Gastroesophageal sphincter (tissue), 3 donors: ENCODE measurements around the gene PLPP3.

Source experiments
- POLR2A ChIP-seq, 2 donors: fragments of 450-650 bp; IDR thresholded peaks; one replicate each; pipeline ENCODE4 v1.6.1; 2017; ENCODE audit warnings: antibody characterized with exemption in 2 of 2, mild to moderate bottlenecking in 2 of 2, moderate library complexity in 1 of 2
- POLR2AphosphoS5 ChIP-seq: sonication (generic); formaldehyde crosslinking; IDR thresholded peaks from one replicate; pipeline ENCODE4 v1.6.1; 2017; ENCODE audit warnings: antibody characterized with exemption
- TF ChIP-seq, protein P1 (sequence below), 4 experiments: fragments of 200-600 bp in 2 of 4; fragments of 450-650 bp in 2 of 4; sonication (generic) in 1 of 4; IDR thresholded peaks; one replicate each; pipeline ENCODE4 v1.5.1; 2017 to 2019; ENCODE audit warnings: antibody characterized with exemption in 4 of 4, mild to moderate bottlenecking in 2 of 4, moderate library complexity in 2 of 4

DNA sequence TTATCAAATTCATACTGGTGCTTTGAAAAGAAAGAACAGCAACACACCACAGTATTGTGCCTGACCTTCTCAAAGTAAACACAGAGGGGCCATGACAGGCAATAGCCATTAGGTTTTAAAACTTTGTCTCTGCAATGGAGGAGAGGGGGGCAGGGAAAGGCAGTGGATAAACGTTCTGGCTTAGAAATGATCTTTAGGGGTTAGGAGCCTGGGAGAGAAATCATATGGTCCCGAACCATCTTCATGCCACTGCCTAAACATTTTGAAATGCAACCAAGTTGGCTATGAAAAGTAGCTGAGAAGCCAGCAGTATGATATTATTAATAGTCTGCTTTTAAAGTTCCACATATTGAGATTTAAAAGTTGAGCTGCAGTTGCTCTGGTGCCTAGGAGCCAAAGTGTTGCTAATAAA, 39.8 kb downstream of the PLPP3 start:
- TF ChIP-seq, protein P1, sequence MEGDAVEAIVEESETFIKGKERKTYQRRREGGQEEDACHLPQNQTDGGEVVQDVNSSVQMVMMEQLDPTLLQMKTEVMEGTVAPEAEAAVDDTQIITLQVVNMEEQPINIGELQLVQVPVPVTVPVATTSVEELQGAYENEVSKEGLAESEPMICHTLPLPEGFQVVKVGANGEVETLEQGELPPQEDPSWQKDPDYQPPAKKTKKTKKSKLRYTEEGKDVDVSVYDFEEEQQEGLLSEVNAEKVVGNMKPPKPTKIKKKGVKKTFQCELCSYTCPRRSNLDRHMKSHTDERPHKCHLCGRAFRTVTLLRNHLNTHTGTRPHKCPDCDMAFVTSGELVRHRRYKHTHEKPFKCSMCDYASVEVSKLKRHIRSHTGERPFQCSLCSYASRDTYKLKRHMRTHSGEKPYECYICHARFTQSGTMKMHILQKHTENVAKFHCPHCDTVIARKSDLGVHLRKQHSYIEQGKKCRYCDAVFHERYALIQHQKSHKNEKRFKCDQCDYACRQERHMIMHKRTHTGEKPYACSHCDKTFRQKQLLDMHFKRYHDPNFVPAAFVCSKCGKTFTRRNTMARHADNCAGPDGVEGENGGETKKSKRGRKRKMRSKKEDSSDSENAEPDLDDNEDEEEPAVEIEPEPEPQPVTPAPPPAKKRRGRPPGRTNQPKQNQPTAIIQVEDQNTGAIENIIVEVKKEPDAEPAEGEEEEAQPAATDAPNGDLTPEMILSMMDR (IDR thresholded peaks at IDR 0.05), result no peak
- TF ChIP-seq POLR2A (IDR thresholded peaks at IDR 0.05) (no peak), POLR2AphosphoS5 (no peak)
